Colonic mucosa (tissue), 4 donors: ENCODE measurements around the gene GABARAPL1. TPM values are rescaled to one million over a fixed set of nuclear protein-coding genes. Genes with fewer than 3 reads are reported as not detected.
A peak's percentile ranks its signal among the peaks of the same experiment; 100 is the strongest.
"Not testable (repeated sequence)": the region's sequence is repeated elsewhere in the genome, so short reads cannot be mapped to it uniquely, and the experiment has no call there.

Source experiments
- DNase-seq: peaks from one replicate; pipeline ENCODE4 v3.0.0-alpha.2; 2020
- H3K27ac ChIP-seq: fragments of 200-600 bp; one replicate; pipeline ENCODE4 v1.8.0; 2021
- H3K27me3 ChIP-seq: fragments of 200-600 bp; one replicate; pipeline ENCODE4 v1.8.0; 2021
- H3K36me3 ChIP-seq: fragments of 200-600 bp; one replicate; pipeline ENCODE4 v1.8.0; 2021
- H3K4me1 ChIP-seq: fragments of 200-600 bp; one replicate; pipeline ENCODE4 v1.8.0; 2021; ENCODE audit warnings: mild to moderate bottlenecking
- H3K4me3 ChIP-seq: fragments of 200-600 bp; one replicate; pipeline ENCODE4 v1.8.0; 2021
- H3K9ac ChIP-seq, 2 donors: one replicate each; pipeline ENCODE4 v1.7.0; 2013; ENCODE audit warnings: control low read depth in 2 of 2, low read depth in 2 of 2, low read length in 2 of 2
- H3K9me3 ChIP-seq: fragments of 200-600 bp; one replicate; pipeline ENCODE4 v1.8.0; 2021
- CTCF ChIP-seq: fragments of 200-600 bp; IDR thresholded peaks from one replicate; pipeline ENCODE4 v1.8.0; 2022; ENCODE audit warnings: antibody characterized with exemption, mild to moderate bottlenecking
- intact Hi-C: fragments of 100-400 bp; cut with DNase I; formaldehyde crosslinking; loops from one replicate; pipeline ENCODE4 v1.14.1; 2022
- total RNA-seq, 2 donors: library from RNA; stranded (reverse); fragmentation: NEBNext Ultra II Directional in 1 of 2; extraction: Animal tissue kit (Norgen Biotek cat#: 25700) in 1 of 2; gene quantifications; one replicate each; pipeline ENCODE4 v1.2.1, GENCODE V29; 2021
- donor health status: healthy.
- donor health status: DM: no; HTN: no; CAD: no.
- donor health status: DM: no; HTN: no; CAD: no.

GABARAPL1 gene
- total RNA-seq, 2 donors from 2014 or later, result 12.8 to 42.8 TPM

GRCh38 chr12:10190558-10191388 lies 21.9 kb upstream of the GABARAPL1 start:
- intact Hi-C loops, result loop anchor here (2.0 kb wide), 1 partner anchor 38 kb away; no protein-coding TSS in a partner anchor
- H3K4me1 ChIP-seq, result no peaks in the 10 kb centered on the region
- H3K4me3 ChIP-seq, result no peak overlapping the region
- H3K9me3 ChIP-seq, result no peaks in the 10 kb centered on the region
- DNase-seq, result peak; percentile 57
- H3K27me3 ChIP-seq, result no peaks in the 10 kb centered on the region
- H3K9ac ChIP-seq, result no peak overlapping the region
- TF ChIP-seq CTCF, result peak; percentile 76
- no peaks in the 10 kb centered on the region for H3K36me3 ChIP-seq
- H3K27ac ChIP-seq, result no peak overlapping the region

- no peak for DNase-seq
- H3K27me3 ChIP-seq, result no peaks in the 10 kb centered on the region
- H3K27ac ChIP-seq, result no peak overlapping the region
- H3K4me1 ChIP-seq, result no peaks in the 10 kb centered on the region
- no peak overlapping the region for H3K4me3 ChIP-seq
- no peak for TF ChIP-seq CTCF
- intact Hi-C loops, result loop anchor here (2.0 kb wide), 1 partner anchor 39 kb away; no protein-coding TSS in a partner anchor
- no peak overlapping the region for H3K9ac ChIP-seq
- H3K36me3 ChIP-seq, result no peaks in the 10 kb centered on the region
- no peaks in the 10 kb centered on the region for H3K9me3 ChIP-seq
Measured at GRCh38 chr12:10191865-10192264, 20.8 kb upstream of the GABARAPL1 start.

GRCh38 chr12:10194160-10194670 lies 18.5 kb upstream of the GABARAPL1 start:
- H3K9me3 ChIP-seq, result no peaks in the 10 kb centered on the region
- no peaks in the 10 kb centered on the region for H3K27me3 ChIP-seq
- H3K9ac ChIP-seq, result no peak overlapping the region
- H3K27ac ChIP-seq, result no peak overlapping the region
- H3K4me1 ChIP-seq, result no peaks in the 10 kb centered on the region
- DNase-seq, result no peak
- no peak overlapping the region for H3K4me3 ChIP-seq
- TF ChIP-seq CTCF, result no peak
- intact Hi-C loops, result no loop called here
- H3K36me3 ChIP-seq, result no peaks in the 10 kb centered on the region

GRCh38 chr12:10196210-10196609 lies 16.5 kb upstream of the GABARAPL1 start:
- intact Hi-C loops, result no loop called here
- no peak for TF ChIP-seq CTCF

GRCh38 chr12:10197879-10198278 lies 14.8 kb upstream of the GABARAPL1 start:
- no peak for TF ChIP-seq CTCF
- Histone ChIP-seq H3K9ac (no peak overlapping the region), H3K9me3 (no peaks in the 10 kb centered on the region), H3K4me1 (no peaks in the 10 kb centered on the region), H3K27me3 (no peaks in the 10 kb centered on the region), H3K27ac (no peak overlapping the region), H3K36me3 (no peaks in the 10 kb centered on the region), H3K4me3 (no peak overlapping the region)
- no peak for DNase-seq
- intact Hi-C loops, result no loop called here

More at GRCh38 chr12:10196210-10196609, 16.5 kb upstream of the GABARAPL1 start:
- no peak for DNase-seq
- Histone ChIP-seq H3K4me3 (no peak overlapping the region), H3K27ac (no peak overlapping the region), H3K9ac (no peak overlapping the region), H3K9me3 (no peaks in the 10 kb centered on the region), H3K27me3 (no peaks in the 10 kb centered on the region), H3K4me1 (no peaks in the 10 kb centered on the region), H3K36me3 (no peaks in the 10 kb centered on the region)

GRCh38 chr12:10204495-10204894 lies 8.2 kb upstream of the GABARAPL1 start:
- H3K9ac ChIP-seq, intact Hi-C loops, H3K9me3 ChIP-seq, H3K27ac ChIP-seq, H3K27me3 ChIP-seq, H3K4me3 ChIP-seq, H3K36me3 ChIP-seq, DNase-seq, H3K4me1 ChIP-seq: not testable (repeated sequence)
